Calu3 (cell line): Measurements from ENCODE around the gene RGL2. TPM values are rescaled to one million over a fixed set of nuclear protein-coding genes. Genes with fewer than 3 reads are reported as not detected.
A peak's percentile ranks its signal among the peaks of the same experiment; 100 is the strongest.

Experiments
- BruUV-seq: library from RNA; stranded (reverse); fragments of 400-500 nt; replicated peaks from 2 replicates; lab custom pipeline; 2021; lab: Mats Ljungman, UMichigan
- CTCF ChIA-PET: fragments of 300-600 bp; sonication (Branson Sonifier 250); formaldehyde crosslinking; loops from one replicate; lab custom pipeline; 2022; ENCODE audit warnings: antibody characterized with exemption; lab: Charles Lee
- DNase-seq: peaks from one replicate; pipeline ENCODE4 v3.0.0; 2022
- H3K27ac Mint-ChIP-seq: one replicate; pipeline ENCODE4 v1.8.0; 2022; ENCODE audit warnings: mixed read lengths; ENCODE audit not compliant: unreplicated experiment
- H3K27me3 Mint-ChIP-seq: one replicate; pipeline ENCODE4 v1.8.0; 2022; ENCODE audit warnings: mixed read lengths; ENCODE audit not compliant: unreplicated experiment
- H3K36me3 Mint-ChIP-seq: one replicate; pipeline ENCODE4 v1.8.0; 2022; ENCODE audit warnings: mild to moderate bottlenecking, moderate library complexity, mixed read lengths; ENCODE audit not compliant: insufficient read depth, unreplicated experiment
- H3K4me1 Mint-ChIP-seq: one replicate; pipeline ENCODE4 v1.8.0; 2022; ENCODE audit warnings: mild to moderate bottlenecking, low read depth, mixed read lengths; ENCODE audit not compliant: unreplicated experiment
- H3K4me3 Mint-ChIP-seq: one replicate; pipeline ENCODE4 v1.8.0; 2022; ENCODE audit warnings: mild to moderate bottlenecking, low read depth, moderate library complexity, mixed read lengths; ENCODE audit not compliant: unreplicated experiment
- H3K9me3 Mint-ChIP-seq: one replicate; pipeline ENCODE4 v1.8.0; 2022; ENCODE audit warnings: low read depth, mixed read lengths; ENCODE audit not compliant: unreplicated experiment
- intact Hi-C: fragments of 100-400 bp; cut with micrococcal nuclease; formaldehyde crosslinking; loops from one replicate; pipeline ENCODE4 v1.10.0; 2022; ENCODE audit not compliant: unreplicated experiment
- total RNA-seq: library from RNA; stranded (reverse); gene quantifications from 2 replicates; pipeline ENCODE4 v1.2.3, GENCODE V29; 2022
- TF ChIP-seq, protein P1 (sequence below): fragments of 200-600 bp; IDR thresholded peaks from one replicate; pipeline ENCODE4 v1.8.0; 2022; ENCODE audit warnings: antibody characterized with exemption; ENCODE audit not compliant: unreplicated experiment

RGL2 gene
- total RNA-seq, 1 experiment from 2014 or later: 138 TPM

DNA sequence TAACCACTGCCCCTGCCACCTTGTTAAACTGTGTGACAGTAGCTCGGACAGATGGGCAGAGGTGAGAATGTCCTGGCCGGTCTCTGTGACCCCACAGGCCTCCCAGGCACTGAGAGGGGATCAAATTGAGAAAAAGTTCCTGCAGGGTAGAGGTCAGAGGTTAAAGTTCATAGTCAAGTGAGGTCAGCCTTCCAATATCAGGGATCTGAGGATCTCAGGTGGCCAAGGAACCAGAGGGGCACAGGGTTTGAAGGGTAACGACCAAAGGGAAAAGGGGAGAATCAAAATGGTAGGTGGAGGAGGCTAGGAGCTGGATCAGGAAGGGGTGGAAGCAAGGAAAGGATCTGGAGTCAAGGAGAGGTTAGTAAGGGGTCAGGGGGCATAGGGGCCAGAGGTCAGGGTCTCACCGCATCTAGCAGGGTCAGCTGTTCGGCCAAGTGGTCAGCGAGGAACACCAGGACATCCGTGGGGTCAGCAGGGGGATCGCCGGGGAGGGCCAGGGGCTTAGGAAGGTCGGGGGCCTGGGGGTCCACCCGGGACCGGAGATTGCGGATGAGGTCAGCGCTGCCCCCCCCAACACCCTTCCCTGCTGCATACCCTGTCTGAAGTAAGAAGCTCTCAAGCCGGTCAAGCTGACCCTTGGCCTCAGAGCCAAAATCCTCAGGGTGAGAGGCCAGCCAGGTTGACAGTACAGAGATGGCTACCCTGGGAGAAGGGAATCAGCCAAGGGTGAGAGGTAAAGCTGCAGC lies 2.9 kb downstream of the RGL2 start:
- Mint-ChIP-seq H3K36me3 (peaks cover 83% of the 10 kb centered on the region), H3K4me3 (peak overlapping the region; percentile 90), H3K27ac (no peak overlapping the region), H3K9me3 (no peaks in the 10 kb centered on the region), H3K27me3 (no peaks in the 10 kb centered on the region), H3K4me1 (peaks cover 33% of the 10 kb centered on the region)
- CTCF ChIA-PET: interaction anchor here (0.6 to 1.5 kb wide), 3 partner anchors 19 to 1112 kb away, joined by 3 to 4 read pairs (median 3); partner anchors contain the start of gene B3GALT4
- intact Hi-C loops: no loop called here
- no TSS peak for BruUV-seq
- TF ChIP-seq, protein P1, sequence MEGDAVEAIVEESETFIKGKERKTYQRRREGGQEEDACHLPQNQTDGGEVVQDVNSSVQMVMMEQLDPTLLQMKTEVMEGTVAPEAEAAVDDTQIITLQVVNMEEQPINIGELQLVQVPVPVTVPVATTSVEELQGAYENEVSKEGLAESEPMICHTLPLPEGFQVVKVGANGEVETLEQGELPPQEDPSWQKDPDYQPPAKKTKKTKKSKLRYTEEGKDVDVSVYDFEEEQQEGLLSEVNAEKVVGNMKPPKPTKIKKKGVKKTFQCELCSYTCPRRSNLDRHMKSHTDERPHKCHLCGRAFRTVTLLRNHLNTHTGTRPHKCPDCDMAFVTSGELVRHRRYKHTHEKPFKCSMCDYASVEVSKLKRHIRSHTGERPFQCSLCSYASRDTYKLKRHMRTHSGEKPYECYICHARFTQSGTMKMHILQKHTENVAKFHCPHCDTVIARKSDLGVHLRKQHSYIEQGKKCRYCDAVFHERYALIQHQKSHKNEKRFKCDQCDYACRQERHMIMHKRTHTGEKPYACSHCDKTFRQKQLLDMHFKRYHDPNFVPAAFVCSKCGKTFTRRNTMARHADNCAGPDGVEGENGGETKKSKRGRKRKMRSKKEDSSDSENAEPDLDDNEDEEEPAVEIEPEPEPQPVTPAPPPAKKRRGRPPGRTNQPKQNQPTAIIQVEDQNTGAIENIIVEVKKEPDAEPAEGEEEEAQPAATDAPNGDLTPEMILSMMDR: no peak
- no peak for DNase-seq

DNA sequence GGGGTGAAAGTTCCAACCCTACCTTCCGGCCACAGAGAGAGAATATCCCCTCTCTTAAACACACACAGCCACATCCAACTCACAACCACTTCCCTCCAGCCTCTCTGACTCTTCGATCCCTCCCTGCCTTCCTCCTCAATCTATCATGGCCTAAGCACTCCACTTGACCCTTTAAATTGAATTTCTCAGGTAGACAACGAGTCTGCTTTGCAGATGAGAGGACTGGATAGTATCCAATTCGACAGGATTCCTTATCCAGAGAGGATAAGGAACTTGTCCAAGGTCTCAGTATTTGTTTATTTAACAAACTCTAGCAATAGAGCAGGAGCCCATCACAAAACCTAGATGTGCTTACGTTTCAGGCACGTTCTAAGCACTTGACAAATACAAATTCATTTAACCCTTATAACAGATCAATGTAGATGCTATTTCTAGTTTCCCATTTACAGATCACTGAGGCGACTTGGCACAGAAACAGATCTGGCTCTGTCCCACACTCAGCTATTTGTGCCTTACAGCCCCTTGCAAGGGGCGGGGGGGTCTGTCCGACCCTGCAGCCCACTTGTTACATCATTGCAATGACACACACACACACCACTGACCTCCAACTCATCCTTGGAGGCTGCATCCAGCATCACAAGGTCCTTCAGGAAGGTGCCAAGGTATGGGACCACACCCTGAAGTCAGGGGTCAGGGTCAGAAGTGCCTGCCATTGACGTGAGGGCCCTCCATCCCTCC lies 4.5 kb downstream of the RGL2 start:
- Mint-ChIP-seq H3K4me1 (peaks cover 34% of the 10 kb centered on the region), H3K27me3 (no peaks in the 10 kb centered on the region), H3K9me3 (no peaks in the 10 kb centered on the region), H3K27ac (no peak overlapping the region), H3K4me3 (no peak overlapping the region), H3K36me3 (peaks cover 83% of the 10 kb centered on the region)
- BruUV-seq: no TSS peak
- intact Hi-C loops: no loop called here
- TF ChIP-seq, protein P1: no peak
- CTCF ChIA-PET: interaction anchor here (0.5 kb wide), 1 partner anchor 15 kb away, joined by 3 read pairs; no protein-coding TSS in a partner anchor
- no peak for DNase-seq

DNA sequence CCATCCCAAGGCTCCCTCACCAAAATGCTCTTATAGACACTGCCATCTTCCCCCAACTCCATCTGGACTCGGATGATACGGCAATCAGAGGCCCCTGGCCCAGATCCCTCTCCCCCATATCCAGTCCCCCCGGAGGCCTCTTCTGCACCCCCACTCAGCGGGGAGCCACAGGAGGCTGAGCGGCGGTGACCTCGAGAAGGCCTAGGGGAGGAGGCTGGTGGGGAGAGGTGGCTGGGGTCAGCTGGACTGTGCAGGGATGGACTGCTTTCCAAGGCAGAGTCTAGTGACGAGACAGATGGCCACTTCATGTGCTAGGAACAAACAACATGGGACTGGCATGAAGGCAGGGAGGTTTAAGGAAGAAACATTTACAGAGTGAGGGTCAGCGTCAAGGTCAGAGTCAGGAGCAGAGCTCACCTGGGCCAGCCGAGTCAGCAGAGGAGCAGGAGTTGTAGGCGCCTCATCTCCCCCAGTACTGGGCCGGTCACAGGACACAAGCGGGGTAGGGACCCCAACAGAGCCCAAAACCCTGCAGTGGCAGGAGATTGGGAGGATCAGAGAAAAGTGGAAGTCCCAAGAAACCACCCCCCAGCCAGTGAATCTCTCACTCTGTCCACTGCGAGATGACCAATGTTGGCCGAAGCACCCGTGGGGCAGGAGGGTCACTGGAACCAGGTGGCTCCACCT lies 5.6 kb downstream of the RGL2 start:
- Mint-ChIP-seq H3K27me3 (no peaks in the 10 kb centered on the region), H3K9me3 (no peaks in the 10 kb centered on the region), H3K27ac (peak overlapping the region; percentile 17), H3K36me3 (peaks cover 83% of the 10 kb centered on the region), H3K4me1 (peaks cover 33% of the 10 kb centered on the region), H3K4me3 (no peak overlapping the region)
- TF ChIP-seq, protein P1: no peak
- CTCF ChIA-PET: no interaction called here
- intact Hi-C loops: no loop called here
- DNase-seq: no peak
- no TSS peak for BruUV-seq

DNA sequence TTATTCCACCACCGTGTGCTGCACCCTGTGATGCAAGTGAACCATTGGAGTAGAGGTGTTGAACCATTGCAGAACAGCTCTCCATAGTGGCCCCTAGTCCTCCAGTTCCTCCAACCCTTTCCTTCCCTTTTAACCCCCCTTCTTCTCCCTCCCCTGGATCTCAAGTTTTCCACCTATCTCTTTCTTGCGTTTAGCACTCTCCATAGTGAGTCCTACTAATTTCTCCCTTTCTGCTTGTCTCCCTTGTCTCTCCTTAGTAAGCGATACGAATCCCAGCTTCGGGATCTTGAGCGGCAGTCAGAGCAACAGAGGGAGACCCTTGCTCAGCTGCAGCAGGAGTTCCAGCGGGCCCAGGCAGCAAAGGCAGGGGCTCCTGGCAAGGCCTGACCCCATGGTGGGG lies 8.3 kb downstream of the RGL2 start:
- Mint-ChIP-seq H3K4me3 (peak overlapping the region; percentile 81), H3K36me3 (peaks cover 72% of the 10 kb centered on the region), H3K27me3 (no peaks in the 10 kb centered on the region), H3K27ac (peak overlapping the region; percentile 69), H3K9me3 (no peaks in the 10 kb centered on the region), H3K4me1 (peaks cover 42% of the 10 kb centered on the region)
- TF ChIP-seq, protein P1: no peak
- BruUV-seq: no TSS peak
- intact Hi-C loops: no loop called here
- DNase-seq: no peak
- CTCF ChIA-PET: interaction anchor here (0.9 to 2.2 kb wide), 2 partner anchors 13 to 27 kb away, joined by 5 to 10 read pairs; partner anchors contain the start of genes B3GALT4 and ZBTB22
